Prostate gland (tissue), 2 donors: ENCODE data around the gene CFAP300. TPM values are rescaled to one million over a fixed set of nuclear protein-coding genes. Genes with fewer than 3 reads are reported as not detected.

ENCODE experiments used
- DNase-seq: peaks from one replicate; pipeline ENCODE4 v3.0.0-alpha.2; 2019; ENCODE audit warnings: low spot score
- H3K27ac ChIP-seq, 2 donors: fragments of 200-600 bp; sonication (generic); 2 replicates each; pipeline ENCODE4 v1.5.1; 2017 to 2019
- H3K27me3 ChIP-seq: fragments of 200-600 bp; sonication (generic); replicated peaks from 2 replicates; pipeline ENCODE4 v1.5.1; 2019; ENCODE audit not compliant: insufficient read depth
- H3K36me3 ChIP-seq, 2 donors: fragments of 200-600 bp; sonication (generic); 1 replicate in 1 of 2; 2 replicates in 1 of 2; pipeline versions ENCODE4 v1.5.1 to v1.8.1; 2017 to 2019
- H3K4me1 ChIP-seq: fragments of 200-600 bp; sonication (generic); replicated peaks from 2 replicates; pipeline ENCODE4 v1.5.1; 2019
- H3K4me3 ChIP-seq, 2 donors: fragments of 200-600 bp; sonication (generic); 2 replicates each; pipeline ENCODE4 v1.5.1; 2017 to 2019
- H3K9me3 ChIP-seq: fragments of 200-600 bp; sonication (generic); 2 replicates; pipeline ENCODE4 v1.5.1; 2017
- POLR2A ChIP-seq: fragments of 450-650 bp; IDR thresholded peaks from one replicate; pipeline ENCODE4 v1.6.1; 2016; ENCODE audit warnings: antibody characterized with exemption, mild to moderate bottlenecking
- POLR2AphosphoS5 ChIP-seq: sonication (generic); formaldehyde crosslinking; IDR thresholded peaks from one replicate; pipeline ENCODE4 v1.6.1; 2017; ENCODE audit warnings: antibody characterized with exemption
- WGBS: methylation state at CpG from one replicate; pipeline ENCODE4 v1.1.5; 2018; 5-methylcytosine and 5-hydroxymethylcytosine counted together
- intact Hi-C: fragments of 100-400 bp; cut with DNase I; formaldehyde crosslinking; loops from one replicate; pipeline ENCODE4 v1.14.2; 2022
- total RNA-seq, 2 donors: library from RNA; depleted of rRNA; stranded (reverse); fragments of >200 nt; gene quantifications; one replicate each; pipeline ENCODE4 v1.1.0, GENCODE V29; 2016
- TF ChIP-seq, protein P1 (sequence below), 4 experiments: fragments of 200-600 bp in 2 of 4; fragments of 450-650 bp in 2 of 4; sonication (generic) in 2 of 4; IDR thresholded peaks; 1 replicate in 3 of 4; 2 replicates in 1 of 4; pipeline ENCODE4 v1.5.1; 2016 to 2019; ENCODE audit warnings: antibody characterized with exemption in 4 of 4, mild to moderate bottlenecking in 2 of 4, moderate library complexity in 2 of 4

Gene CFAP300
- total RNA-seq, 2 donors from 2014 or later: 4.0 to 24.0 TPM

DNA sequence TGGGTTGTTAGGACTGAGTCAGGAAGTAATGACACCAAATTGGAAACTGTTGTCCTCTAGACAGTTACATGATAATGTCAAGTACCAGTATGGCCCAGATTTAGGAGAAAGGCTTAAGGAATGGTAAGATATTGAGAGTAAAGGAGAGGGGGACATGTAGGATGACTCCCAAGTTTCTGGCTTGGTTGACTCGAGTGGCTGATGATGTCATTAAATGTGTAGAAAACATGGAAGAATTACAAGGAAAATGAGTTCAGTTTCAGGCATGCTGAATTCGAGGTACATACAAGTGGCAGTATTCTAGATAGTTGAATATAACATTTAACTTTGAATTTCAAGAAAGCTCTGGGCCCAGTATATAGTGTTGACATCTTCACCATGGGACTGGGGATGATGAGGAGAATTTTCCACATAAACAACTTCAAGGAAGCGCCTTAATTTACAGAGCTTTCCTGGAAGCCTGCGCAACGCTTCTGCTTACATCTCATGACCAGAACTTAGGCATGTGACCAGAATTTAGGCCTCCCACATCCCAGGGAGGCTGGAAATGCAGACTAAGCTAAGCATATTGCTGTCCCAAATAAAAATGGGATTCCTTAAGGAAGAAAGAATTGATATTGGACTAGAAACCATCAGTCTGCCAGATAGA is 3.8 kb downstream of the CFAP300 start:
- no peak overlapping the region for H3K4me3 ChIP-seq
- no peaks in the 10 kb centered on the region for H3K36me3 ChIP-seq
- no peak overlapping the region for H3K27ac ChIP-seq
- no peak for DNase-seq
- H3K27me3 ChIP-seq: no peaks in the 10 kb centered on the region
- TF ChIP-seq POLR2A (no peak), POLR2AphosphoS5 (no peak)
- TF ChIP-seq, protein P1, sequence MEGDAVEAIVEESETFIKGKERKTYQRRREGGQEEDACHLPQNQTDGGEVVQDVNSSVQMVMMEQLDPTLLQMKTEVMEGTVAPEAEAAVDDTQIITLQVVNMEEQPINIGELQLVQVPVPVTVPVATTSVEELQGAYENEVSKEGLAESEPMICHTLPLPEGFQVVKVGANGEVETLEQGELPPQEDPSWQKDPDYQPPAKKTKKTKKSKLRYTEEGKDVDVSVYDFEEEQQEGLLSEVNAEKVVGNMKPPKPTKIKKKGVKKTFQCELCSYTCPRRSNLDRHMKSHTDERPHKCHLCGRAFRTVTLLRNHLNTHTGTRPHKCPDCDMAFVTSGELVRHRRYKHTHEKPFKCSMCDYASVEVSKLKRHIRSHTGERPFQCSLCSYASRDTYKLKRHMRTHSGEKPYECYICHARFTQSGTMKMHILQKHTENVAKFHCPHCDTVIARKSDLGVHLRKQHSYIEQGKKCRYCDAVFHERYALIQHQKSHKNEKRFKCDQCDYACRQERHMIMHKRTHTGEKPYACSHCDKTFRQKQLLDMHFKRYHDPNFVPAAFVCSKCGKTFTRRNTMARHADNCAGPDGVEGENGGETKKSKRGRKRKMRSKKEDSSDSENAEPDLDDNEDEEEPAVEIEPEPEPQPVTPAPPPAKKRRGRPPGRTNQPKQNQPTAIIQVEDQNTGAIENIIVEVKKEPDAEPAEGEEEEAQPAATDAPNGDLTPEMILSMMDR (IDR thresholded peaks at IDR 0.05): no peak
- no peaks in the 10 kb centered on the region for H3K4me1 ChIP-seq
- intact Hi-C loops: no loop called here
- 82% methylated on average over 5 of the region's 5 CpGs for WGBS
- no peaks in the 10 kb centered on the region for H3K9me3 ChIP-seq

DNA sequence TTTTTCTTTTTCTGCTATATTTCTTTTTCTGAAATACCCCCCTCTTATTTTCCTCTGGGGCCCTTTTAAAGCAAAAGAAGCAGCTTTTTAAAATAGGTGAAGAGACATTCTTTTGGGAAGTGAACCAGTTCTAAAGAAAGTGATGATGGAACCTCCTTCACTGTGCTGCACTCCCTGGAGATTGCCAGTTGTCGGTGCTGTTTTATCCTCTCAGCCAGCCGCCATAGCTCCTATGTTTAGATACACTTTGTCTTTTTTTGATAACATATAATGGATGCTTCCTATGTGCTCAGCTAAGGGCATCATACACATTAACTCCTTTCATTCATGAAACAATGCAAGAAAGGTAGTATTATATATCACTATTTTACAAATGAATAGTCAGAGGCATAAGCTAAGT is 14.0 kb downstream of the CFAP300 start:
- no peak overlapping the region for H3K27ac ChIP-seq
- no peaks in the 10 kb centered on the region for H3K36me3 ChIP-seq
- DNase-seq: no peak
- H3K4me1 ChIP-seq: no peaks in the 10 kb centered on the region
- H3K9me3 ChIP-seq: no peaks in the 10 kb centered on the region
- WGBS: 64% methylated on average over 2 of the region's 2 CpGs
- H3K4me3 ChIP-seq: no peak overlapping the region
- H3K27me3 ChIP-seq: no peaks in the 10 kb centered on the region
- TF ChIP-seq, protein P1 (IDR thresholded peaks at IDR 0.05): peak in 1 of 4 experiments; percentile 21
- no peak for TF ChIP-seq POLR2AphosphoS5
- intact Hi-C loops: no loop called here

DNA sequence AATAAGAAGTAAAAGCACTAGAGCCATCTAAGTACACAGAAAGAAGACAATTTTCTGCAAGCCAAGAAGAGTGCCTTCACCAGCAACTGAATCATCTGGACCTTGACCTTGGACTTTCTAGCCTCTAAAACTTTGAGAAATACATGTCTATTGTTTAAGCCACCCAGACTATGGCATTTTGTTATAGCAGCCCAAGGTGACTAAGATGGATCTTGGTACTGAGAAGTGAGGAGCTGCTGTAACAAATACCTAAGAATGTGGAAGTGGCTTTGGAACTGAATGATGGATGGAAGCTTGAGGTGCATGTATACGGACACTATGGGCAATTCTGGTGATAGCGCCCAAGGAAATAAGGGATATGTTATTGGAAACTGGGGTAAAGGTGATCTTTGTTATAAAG is 14.9 kb downstream of the CFAP300 start:
- no peak overlapping the region for H3K27ac ChIP-seq
- H3K4me3 ChIP-seq: no peak overlapping the region
- WGBS: 99% methylated on average over 2 of the region's 2 CpGs
- intact Hi-C loops: no loop called here
- no peaks in the 10 kb centered on the region for H3K36me3 ChIP-seq
- no peaks in the 10 kb centered on the region for H3K27me3 ChIP-seq
- H3K4me1 ChIP-seq: no peaks in the 10 kb centered on the region
- no peaks in the 10 kb centered on the region for H3K9me3 ChIP-seq
- TF ChIP-seq POLR2A (no peak), POLR2AphosphoS5 (no peak)
- TF ChIP-seq, protein P1 (IDR thresholded peaks at IDR 0.05): no peak
- DNase-seq: no peak

DNA sequence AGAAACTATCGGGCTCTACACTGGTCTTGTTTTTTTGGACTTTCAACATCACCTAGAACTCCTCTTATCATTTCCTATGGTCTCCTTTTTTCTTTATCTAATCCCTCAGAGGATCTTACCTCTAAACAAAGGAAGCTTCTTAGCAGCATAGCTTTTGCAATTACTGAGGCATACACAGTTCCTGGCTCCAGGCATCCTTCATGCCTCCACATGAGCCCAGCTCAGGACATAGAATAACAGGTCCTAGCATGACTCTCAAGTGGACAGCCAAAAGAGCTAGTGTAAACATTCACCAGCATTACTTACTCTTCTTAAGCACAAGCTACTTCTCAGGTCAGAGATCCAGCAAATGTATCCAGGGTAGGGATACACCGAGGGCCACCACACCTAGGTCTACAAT is 17.1 kb downstream of the CFAP300 start:
- no peaks in the 10 kb centered on the region for H3K36me3 ChIP-seq
- H3K27me3 ChIP-seq: no peaks in the 10 kb centered on the region
- no peaks in the 10 kb centered on the region for H3K4me1 ChIP-seq
- WGBS: 61% methylated on average over 2 of the region's 2 CpGs
- peak; percentile 62 for TF ChIP-seq POLR2AphosphoS5
- TF ChIP-seq POLR2A: no peak
- no peak overlapping the region for H3K27ac ChIP-seq
- H3K9me3 ChIP-seq: no peaks in the 10 kb centered on the region
- peak; percentile 44 for DNase-seq
- H3K4me3 ChIP-seq: no peak overlapping the region
- intact Hi-C loops: no loop called here

DNA sequence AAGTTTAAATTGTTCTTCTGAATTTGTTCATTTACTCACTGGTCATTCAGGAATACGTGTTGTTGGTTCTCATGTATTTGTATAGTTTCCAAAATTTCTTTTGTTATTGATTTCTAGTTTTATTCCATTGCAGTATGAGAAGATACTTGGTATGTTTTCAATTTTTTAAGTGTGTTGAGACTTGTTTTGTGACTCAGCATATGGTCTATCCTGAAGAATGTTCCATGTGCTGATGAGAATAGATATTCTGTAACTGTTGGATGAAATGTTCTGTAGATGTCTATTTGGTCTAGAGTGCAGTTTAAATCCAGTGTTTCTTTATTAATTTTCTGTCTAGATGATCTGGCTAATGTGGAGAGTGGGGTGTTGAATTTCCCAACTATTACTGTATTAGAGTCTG is 23.5 kb downstream of the CFAP300 start:
- no peaks in the 10 kb centered on the region for H3K9me3 ChIP-seq
- no peak overlapping the region for H3K27ac ChIP-seq
- WGBS: 34% methylated on average over 1 of the region's 1 CpG
- no peak for DNase-seq
- no peaks in the 10 kb centered on the region for H3K27me3 ChIP-seq
- TF ChIP-seq, protein P1 (IDR thresholded peaks at IDR 0.05): no peak
- TF ChIP-seq POLR2A (no peak), POLR2AphosphoS5 (no peak)
- H3K4me3 ChIP-seq: no peak overlapping the region
- H3K36me3 ChIP-seq: no peaks in the 10 kb centered on the region
- intact Hi-C loops: no loop called here
- no peaks in the 10 kb centered on the region for H3K4me1 ChIP-seq
